Fibroblast of peridontal ligament (primary cell): Measurements from ENCODE around the gene QRICH1.
A peak's percentile ranks its signal among the peaks of the same experiment; 100 is the strongest.

Experiments used
- DNase-seq: peaks from one replicate; pipeline ENCODE4 v3.0.0-alpha.2; 2010; ENCODE audit errors: extremely low read depth

QRICH1 gene

GRCh38 chr3:48997714-48998637 is 95.9 kb downstream of the QRICH1 start:
- DNase-seq: no peak

DNA sequence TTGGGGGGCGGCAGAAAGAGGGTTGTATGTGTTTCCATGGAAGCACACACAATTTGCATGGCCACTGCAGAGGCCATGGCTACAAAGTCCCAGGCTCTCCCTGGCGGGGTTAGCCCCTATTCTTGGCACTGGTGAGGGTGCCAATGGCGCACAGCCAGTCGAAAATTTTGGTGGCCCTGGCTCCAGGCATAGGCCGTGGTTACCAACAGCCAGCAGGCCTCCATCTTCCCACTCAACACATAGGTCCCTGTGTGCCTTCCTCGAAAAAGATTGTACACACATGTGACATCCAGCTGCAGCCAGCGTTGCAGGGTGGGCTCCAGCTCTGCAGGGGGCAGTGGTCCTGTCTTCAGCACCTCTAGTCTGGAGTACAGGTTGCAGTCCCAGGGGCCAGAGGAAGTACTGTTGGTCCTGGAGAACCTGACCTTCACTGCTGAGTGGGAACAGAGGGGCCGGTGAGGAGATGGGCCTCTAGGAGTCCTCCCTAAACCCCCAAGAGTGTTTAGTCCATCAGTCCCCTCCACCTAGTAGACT is 96.7 kb downstream of the QRICH1 start:
- no peak for DNase-seq

GRCh38 chr3:48996640-48997039 is 97.2 kb downstream of the QRICH1 start:
- no peak for DNase-seq

GRCh38 chr3:48993834-48994233 is 100.0 kb downstream of the QRICH1 start:
- no peak for DNase-seq

DNA sequence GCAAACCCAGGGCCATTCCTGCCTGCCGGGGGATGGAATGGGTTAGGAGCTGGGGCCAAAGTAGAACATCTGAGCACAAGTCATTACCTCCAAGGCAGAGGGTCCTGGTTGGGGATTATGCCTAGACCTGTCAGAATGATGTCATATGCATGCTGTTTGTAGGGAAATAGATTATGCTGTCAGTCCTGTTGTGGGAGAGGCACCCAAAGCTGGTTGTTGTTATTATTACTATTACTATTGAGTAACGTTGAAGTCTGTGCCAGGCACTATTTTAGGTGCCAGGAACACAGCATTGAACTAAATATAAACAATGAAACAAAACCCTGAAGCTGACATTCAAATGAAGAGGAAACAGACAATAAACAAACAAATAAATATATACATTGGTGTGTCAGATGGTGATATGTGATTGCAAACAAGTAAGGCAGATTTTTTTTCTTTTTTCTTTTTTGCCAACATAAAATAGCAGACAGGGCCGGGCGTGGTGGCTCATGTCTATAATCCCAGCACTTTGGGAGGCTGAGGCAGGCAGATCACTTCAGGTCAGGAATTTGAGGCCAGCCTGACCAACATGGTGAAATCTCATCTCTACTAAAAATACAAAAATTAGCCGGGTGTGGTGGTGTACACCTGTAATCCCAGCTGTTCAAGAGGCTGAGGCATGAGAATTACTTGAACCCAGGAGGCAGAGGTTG is 101.9 kb downstream of the QRICH1 start:
- DNase-seq: no peak

- no peak for DNase-seq
Measured at GRCh38 chr3:48990636-48991469, 103.0 kb downstream of the QRICH1 start.

- peak; percentile 92 for DNase-seq
Measured at GRCh38 chr3:48989796-48990635, 103.9 kb downstream of the QRICH1 start, which contains the start of gene P4HTM. Gene P4HTM (plus strand): TSS chr3:48990241. CDS start chr3:48990257, 16 bp downstream.

GRCh38 chr3:48989126-48989795 is 104.6 kb downstream of the QRICH1 start:
- DNase-seq: no peak

DNA sequence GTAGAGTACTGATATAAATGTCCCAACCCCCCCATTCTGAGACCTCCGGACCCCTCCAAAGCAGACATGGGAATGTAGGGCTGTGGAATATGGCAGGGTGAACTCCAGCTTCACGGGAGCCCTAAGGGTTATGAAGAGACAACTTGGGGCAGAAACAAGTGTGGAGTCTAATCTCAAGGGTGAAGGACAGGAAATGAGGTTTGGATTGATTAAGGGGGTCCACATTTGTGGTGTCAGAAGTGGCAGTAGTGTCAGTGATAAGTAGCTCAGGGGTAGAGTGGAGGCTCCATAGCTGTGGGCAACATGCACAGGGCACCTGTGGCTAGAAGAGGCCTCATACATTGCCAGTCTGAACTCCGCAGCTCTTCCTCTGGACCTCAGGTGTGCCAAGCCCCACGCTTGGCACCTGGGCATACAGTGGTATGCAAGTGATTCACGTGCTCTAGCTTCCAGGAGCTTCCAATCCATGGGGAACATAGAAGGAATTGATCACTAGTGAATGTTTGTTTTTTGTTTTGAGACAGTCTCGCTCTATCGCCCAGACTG is 108.0 kb downstream of the QRICH1 start:
- no peak for DNase-seq

DNA sequence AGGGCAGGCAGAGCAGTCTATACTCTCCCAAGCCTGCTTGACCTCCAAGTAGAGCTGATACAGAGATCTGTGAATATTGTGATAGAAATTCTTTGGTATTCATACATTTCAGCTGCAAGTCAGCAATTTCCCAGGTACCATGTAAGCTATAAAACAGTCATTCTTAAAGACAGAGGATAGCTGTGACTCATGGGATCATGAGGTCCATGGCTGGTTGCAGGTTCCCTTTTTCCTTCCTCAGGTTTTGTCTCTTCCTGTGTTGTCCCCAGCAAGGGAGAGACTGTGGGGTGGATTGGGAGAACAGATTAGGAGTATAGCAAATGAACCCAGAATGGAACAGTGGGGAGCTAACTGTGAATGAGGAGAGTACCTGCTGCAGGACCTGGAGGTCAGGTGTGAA is 109.2 kb downstream of the QRICH1 start:
- DNase-seq: no peak

- no peak for DNase-seq
Measured at GRCh38 chr3:48983096-48983495, 110.8 kb downstream of the QRICH1 start.

DNA sequence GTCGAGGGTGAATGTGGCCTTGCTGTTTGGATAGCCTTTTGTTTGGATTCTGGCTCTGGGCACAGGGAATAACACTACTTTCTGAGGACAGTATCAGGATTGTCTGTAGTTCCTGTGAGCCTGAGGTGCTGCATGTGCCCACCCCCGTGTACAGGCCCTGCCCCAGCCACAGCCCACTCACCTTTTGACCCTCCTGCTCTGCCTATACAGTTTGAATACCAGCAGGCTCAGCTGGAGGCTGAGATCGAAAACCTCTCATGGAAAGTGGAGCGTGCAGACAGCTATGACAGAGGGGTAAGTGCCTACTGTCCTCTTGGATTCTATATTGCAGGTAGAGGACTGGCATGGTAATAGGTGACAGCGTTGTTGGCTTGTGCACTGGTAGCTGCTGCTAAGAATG is 111.2 kb downstream of the QRICH1 start:
- DNase-seq: no peak

GRCh38 chr3:48982016-48982415 is 111.9 kb downstream of the QRICH1 start:
- DNase-seq: no peak

DNA sequence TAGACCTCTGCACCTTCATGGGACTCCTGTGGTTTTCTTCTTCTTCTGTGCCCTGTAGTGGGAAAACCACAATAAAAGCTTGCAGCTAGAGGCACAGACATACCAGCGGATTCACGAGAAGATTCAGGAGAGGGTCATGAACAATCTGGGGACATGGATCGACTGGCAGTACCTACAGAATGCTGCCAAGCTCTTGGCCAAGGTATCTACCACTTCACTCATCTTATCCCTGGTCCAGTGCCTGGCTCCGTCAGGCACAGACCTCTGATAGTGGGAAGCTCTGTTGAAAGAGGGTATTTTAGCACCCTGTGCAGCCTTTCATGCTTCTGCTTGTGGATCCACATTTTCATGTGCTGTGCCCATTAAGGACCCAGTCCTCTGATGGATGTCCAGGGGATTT is 113.6 kb downstream of the QRICH1 start:
- DNase-seq: no peak
